HG03108 (cell line): ENCODE measurements around the gene KRT13.

ENCODE experiments used
- ATAC-seq: cut with Tn5 transposase; IDR thresholded peaks from one replicate; pipeline ENCODE4 v1.9.1; 2021; ENCODE audit warnings: moderate library complexity; ENCODE audit not compliant: unreplicated experiment

Gene KRT13

GRCh38 chr17:41537990-41538389 is 32.6 kb upstream of the KRT13 start:
- no peak for ATAC-seq

- no peak for ATAC-seq
These were observed 32.2 kb upstream of the KRT13 start for GRCh38 chr17:41537614-41537954.

DNA sequence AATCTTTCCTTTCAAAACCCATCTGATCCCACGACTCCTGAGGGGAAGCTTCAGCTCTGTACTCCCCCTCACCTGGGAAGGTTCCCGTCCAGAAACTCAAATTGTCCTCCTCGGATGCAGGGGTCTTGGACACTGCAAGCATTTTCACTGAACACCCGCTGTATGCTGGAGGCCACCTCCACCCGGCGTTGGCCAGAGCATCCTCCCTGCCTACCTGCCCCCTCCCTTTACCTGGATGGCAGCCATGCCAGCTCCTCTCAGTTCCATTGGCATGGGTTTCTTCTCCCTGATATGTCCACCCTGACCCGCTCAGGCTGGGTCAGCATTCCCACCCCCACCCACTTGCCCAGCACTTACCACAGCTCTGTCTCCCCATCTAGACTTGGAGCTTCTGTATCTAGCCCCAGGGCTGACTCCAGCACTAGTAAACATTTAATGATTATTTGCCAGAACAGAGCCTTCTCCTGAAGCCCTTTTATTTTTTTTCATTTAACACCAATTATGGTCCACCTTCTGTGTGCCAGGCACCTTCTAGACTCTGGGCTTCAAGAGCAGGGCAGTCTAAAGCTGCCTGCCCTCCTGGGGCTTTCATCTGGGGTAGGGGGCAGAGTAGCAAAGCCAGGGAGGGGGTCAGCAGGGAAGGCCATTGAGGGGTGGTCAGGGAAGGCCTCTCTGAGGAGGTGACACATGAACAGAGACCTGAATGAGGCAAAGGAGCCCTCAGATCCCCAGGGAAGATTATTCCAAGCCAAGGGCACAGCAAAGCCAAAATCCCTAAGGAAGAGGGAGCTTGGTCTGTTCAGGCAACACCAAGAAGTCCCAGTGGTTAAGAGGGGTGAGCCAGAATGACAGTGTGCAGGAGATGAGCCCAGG is 31.6 kb upstream of the KRT13 start:
- ATAC-seq = no peak

- no peak for ATAC-seq
These were observed 30.5 kb upstream of the KRT13 start for GRCh38 chr17:41535764-41536481.

DNA sequence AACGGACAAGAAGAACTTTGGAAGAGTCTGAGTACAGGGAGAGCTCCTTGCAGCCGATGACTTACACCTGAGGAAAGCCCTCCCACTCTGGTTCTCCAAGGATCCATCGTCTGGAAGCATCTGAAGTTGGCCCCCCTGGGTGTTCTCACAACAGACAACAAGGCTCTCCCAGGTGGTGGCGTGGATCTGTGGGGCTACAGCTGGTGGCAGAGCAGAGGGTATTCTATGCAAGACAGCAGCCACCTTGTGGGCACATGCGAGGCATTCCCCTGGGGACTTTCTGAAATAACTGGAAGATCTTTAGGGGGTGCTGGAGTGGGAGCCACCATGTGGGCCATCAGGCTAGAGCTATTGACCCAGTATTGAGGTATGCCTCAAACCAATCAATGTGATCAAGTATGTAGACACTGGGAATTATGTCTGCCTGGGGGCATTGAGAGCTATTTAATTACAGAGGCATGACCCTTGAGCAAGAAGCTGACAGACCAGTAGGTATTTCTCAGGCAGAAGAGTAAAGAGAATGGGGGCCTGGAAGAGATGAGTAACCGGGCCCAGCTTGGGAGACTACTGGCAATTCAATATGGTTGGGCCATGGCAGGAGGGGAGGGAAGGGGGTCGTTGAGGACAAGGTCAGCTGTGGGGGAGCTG is 29.6 kb upstream of the KRT13 start:
- no peak for ATAC-seq

DNA sequence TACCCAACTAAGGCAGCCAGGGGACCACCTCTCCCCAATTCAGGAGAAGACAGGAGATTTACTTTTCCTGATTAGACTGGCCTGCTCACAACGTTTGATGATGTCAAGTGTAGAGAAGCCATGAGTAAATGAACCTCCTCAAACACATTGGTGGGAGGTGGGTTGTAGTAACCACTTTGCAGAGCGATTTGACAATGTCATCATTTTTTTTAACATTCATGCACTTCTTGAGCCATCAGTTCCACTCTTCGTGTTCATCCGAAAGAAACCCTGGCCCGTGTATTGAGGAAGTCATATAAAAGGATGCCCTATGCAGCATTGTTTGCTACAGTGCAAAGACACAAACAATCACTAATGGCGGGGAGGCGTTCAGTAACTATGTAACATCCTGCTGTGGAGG is 28.2 kb upstream of the KRT13 start:
- ATAC-seq = no peak

DNA sequence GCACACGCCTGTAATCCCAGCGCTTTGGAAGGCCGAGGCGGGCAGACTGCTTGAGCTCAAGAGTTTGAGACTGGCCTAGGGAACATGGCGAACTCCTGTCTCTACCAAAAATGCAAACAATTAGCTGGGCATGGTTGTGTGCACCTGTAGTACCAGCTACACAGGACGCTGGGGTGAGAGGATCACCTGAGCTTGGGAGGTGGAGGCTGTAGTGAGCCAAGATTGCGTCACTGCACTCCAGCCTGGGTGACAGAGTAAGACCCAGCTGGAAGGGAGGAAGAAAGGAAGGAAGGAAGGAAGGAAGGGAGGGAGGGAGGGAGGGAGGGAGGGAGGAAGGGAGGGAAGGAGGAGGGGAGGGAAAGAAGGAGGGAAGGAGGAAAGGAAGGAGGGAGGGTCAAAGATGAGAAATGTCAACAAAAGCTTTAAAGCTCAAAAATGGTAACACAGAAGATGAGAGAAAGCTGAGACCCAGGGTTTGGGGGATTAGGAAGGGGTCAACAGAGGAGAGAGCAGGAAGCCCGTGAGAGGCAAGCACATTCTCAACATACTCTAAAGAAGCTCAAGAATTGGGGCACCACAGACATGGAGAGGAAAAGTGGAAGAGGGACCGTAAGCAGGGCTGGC is 27.6 kb upstream of the KRT13 start:
- no peak for ATAC-seq

GRCh38 chr17:41531993-41532392 is 26.6 kb upstream of the KRT13 start:
- ATAC-seq = no peak

DNA sequence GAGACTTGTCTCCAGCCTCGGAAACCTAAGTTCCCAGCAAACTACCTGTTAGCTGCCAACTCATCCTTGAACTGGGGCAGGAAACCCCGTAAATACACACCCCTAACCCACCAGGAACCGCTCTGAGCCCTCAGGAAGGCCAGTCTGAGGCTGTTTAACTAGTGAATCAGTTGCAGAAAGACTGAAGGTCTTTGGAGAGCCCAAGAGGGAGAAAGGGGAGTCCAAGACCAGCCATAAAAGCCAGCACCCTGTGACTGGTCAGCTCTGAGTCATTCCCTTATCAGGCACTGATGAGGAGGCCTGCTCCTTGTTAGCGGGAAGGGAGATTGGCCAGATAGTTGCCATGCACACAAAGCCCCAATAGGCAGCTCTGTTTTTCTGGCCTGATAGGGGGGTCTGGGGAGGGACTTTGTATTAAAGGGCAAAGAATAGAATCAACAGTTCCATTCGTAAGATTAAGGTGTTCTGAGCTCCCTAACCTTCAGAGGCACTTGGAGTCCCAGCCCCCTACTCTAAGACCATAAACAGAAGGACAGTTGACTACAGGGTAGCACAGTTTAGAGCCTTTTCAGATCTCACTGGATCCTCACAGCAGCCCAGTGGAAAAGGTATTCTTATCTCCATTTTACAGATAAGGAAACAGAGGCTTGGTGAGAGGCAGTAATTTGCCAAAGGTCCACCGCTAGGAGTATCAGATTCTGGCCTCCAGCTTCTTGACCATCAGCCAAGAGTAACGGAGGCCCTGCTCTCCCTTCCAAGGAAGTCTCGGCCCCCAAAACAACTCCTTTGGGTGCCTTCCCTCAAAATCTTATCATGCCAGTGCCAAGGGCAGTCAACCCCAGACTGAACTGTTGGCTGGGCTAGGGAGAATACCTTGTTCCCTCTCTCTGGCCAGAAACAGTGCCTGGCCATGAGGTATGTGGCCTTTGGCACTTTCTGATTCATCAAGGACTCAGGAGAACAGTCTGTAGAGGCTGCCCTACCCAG is 24.9 kb upstream of the KRT13 start:
- no peak for ATAC-seq

GRCh38 chr17:41529491-41529915 is 24.1 kb upstream of the KRT13 start:
- no peak for ATAC-seq

DNA sequence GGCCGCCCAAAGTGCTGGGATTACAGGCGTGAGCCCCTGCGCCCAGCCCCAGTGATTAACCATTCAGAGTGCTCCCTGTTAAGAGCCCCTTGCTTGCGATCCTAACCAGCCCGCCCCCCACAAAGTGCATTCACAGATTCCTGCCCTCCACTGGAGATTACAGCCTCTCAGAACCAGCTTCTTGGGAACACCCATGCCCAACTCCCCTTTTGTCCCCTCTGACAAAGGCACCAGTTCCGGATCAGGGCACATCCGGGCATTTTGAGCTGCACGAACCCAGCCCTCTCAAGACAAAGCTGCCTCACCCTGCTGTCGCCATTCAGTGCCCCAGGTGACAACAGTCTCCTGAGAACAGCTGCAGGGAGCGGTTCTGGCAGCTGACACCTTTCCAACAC is 23.5 kb upstream of the KRT13 start:
- no peak for ATAC-seq

DNA sequence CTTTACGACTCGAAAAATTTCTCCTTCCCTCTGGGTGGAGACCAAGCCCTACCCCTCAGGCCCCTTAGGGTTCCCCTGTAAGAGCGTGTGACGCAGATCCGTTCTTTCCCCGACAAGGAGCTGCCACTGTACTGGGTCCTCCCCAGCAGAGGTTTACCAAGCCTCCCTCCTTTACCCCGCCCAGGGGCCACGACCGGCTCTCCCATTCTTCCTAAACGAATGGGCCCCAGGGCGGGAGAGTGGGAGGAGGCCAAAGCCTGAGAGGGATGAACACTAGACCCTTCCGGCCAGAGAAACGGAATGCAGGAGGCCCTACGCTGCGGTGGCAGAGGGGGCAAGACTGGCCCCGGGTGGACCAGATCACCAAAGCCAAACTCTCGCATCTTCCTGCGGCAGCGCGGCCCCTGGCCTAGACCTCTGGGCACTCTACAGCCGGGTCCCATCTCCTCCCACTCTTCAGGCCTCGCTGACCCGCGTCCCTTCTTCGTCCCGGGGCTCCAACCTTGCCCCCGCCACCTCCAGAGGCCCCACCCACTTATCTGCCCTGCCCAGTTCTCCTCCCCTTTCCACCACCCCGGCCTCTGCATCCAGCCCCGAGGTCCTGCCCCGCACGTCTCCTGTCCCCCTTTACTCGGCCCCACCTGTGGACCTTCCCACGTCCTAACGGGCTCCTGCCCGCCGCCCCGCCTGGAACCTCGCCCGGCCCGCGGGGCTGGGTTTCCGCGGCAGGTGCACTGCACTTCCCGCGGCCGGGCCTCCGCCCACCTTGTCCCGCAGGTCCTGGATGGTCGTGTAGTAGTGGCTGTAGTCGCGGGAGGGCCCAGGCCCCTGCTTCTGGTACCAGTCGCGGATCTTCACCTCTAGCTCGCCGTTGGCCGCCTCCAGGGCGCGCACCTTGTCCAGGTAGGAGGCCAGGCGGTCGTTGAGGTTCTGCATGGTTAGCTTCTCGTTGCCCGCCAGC is 21.9 kb upstream of the KRT13 start:
- no peak for ATAC-seq

DNA sequence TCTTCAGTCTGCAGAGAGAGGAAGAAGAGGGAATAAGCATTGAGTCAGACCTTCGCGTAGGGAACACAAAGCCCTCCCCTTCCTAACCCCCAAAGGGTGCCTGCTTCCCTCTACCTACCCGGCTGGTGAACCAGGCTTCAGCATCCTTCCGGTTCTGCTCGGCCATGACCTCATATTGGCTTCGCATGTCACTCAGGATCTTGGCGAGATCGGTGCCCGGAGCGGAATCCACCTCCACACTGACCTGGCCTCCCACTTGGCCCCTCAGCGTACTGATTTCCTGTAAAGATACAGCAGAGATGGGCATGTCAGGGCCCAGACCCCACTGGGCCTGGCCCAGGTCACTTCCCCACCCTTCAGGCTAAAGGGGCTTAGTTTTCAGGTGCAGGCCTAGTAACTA is 18.8 kb upstream of the KRT13 start:
- ATAC-seq = no peak

GRCh38 chr17:41523787-41524186 is 18.4 kb upstream of the KRT13 start:
- no peak for ATAC-seq

DNA sequence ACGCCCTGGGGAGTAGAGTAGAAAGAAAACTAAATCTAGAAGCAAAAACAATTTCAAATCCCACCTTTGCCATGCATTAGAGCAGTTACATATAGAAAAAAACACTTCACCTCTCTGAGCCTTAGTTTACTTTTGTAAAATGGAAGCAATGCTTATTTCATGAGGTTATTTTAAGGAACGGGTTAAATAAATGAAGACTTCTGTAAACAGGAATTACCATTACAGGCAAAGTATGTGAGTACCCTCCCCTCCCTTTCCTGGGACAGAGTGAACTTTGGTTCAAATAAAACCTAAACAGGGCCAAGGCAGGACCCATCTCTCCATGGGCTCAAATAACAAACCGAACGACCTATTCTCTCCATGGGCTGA is 17.8 kb upstream of the KRT13 start:
- ATAC-seq = no peak

- ATAC-seq = no peak
These were observed 17.2 kb upstream of the KRT13 start for GRCh38 chr17:41522301-41523224.

DNA sequence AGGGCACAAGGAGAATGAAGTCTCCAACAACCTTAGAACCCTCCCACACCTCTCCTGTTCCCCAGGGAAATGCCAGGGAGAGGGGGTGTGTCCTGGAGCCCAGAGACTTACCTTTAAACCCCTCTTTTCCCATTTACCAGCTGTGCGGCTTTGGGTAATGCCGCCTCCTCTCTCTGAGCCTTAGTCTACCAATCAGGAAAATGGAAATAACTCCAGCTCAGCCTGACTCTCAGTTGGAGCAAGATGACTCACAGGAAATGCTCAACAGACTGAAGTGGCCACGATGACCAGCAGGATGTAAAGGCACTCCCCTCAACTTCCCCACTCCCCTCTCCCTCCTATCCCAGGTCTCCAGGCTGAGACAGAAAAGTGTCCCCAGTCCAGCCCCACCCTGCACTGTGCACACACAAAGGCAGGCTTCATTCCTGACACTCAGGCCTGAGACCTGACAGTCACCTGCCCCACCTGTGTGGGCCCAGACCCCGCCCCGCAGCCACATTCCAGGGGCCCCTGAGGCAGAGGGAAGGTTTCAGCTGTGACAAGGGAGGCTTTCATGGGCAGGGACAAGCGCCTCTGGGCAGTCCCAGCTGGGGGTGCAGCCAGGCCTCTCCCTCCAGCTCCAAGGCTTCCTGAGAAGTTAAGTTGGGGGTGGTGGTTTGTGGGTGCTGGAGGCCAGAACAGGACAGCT is 16.3 kb upstream of the KRT13 start:
- no peak for ATAC-seq
